ENCODE results near the gene MRPL20. TPM values are rescaled to one million over a fixed set of nuclear protein-coding genes. Genes with fewer than 3 reads are reported as not detected.
"Not testable (repeated sequence)": the region's sequence is repeated elsewhere in the genome, so short reads cannot be mapped to it uniquely, and the experiment has no call there.

Gene MRPL20
- total RNA-seq, 2 donors from 2014 or later, result 82.1 to 96.7 TPM

- DNase-seq, result peak in 1 of 2 donors; percentile 28
- no peak for ATAC-seq
- intact Hi-C loops (cut with DNase I, micrococcal nuclease), result no loop called here
Observed at GRCh38 chr1:1397839-1398523, 9.1 kb downstream of the MRPL20 start.

- DNase-seq (no peak), ATAC-seq (no peak)
- intact Hi-C loops (cut with DNase I, micrococcal nuclease), result no loop called here
Observed at GRCh38 chr1:1395166-1395565, 11.9 kb downstream of the MRPL20 start.

GRCh38 chr1:1394116-1394515, 13.0 kb downstream of the MRPL20 start:
- ATAC-seq (no peak), DNase-seq (no peak)
- intact Hi-C loops (cut with DNase I, micrococcal nuclease), result no loop called here

GRCh38 chr1:1393428-1393827, 13.7 kb downstream of the MRPL20 start:
- no peak for DNase-seq
- intact Hi-C loops (cut with DNase I, micrococcal nuclease), result no loop called here
- no peak for ATAC-seq

- intact Hi-C loops (cut with DNase I, micrococcal nuclease), result no loop called here
- no peak for DNase-seq
- ATAC-seq, result no peak
Observed at GRCh38 chr1:1393014-1393413, 14.1 kb downstream of the MRPL20 start.

- ATAC-seq (no peak), DNase-seq (no peak)
- intact Hi-C loops (cut with DNase I, micrococcal nuclease), result no loop called here
Observed at GRCh38 chr1:1391225-1391624, 15.9 kb downstream of the MRPL20 start.

GRCh38 chr1:1390675-1391074, 16.4 kb downstream of the MRPL20 start:
- intact Hi-C loops (cut with DNase I, micrococcal nuclease), result no loop called here
- DNase-seq (no peak), ATAC-seq (no peak)

- DNase-seq (no peak), ATAC-seq (no peak)
- intact Hi-C loops (cut with DNase I, micrococcal nuclease), result no loop called here
Observed at GRCh38 chr1:1388078-1388472, 19.0 kb downstream of the MRPL20 start.

GRCh38 chr1:1387098-1388077, 19.7 kb downstream of the MRPL20 start:
- DNase-seq, result no peak
- intact Hi-C loops (cut with DNase I, micrococcal nuclease), result no loop called here
- peak; percentile 13 for ATAC-seq

- DNase-seq (no peak), ATAC-seq (no peak)
- intact Hi-C loops (cut with DNase I, micrococcal nuclease), result no loop called here
Observed at GRCh38 chr1:1385931-1386330, 21.2 kb downstream of the MRPL20 start.

- ATAC-seq; intact Hi-C loops (cut with DNase I, micrococcal nuclease); DNase-seq: not testable (repeated sequence)
Observed at GRCh38 chr1:1385339-1385738, 21.8 kb downstream of the MRPL20 start.

- intact Hi-C loops (cut with DNase I, micrococcal nuclease), result no loop called here
- no peak for ATAC-seq
- no peak for DNase-seq
Observed at GRCh38 chr1:1381294-1381693, 25.8 kb downstream of the MRPL20 start.

GRCh38 chr1:1380860-1381259, 26.2 kb downstream of the MRPL20 start:
- DNase-seq, result no peak
- intact Hi-C loops (cut with DNase I, micrococcal nuclease), result no loop called here
- no peak for ATAC-seq

GRCh38 chr1:1377540-1378205, 29.4 kb downstream of the MRPL20 start:
- intact Hi-C loops (cut with DNase I, micrococcal nuclease), result no loop called here
- ATAC-seq (no peak), DNase-seq (no peak)

- DNase-seq, result no peak
- ATAC-seq, result no peak
- intact Hi-C loops (cut with DNase I, micrococcal nuclease), result no loop called here
Observed at GRCh38 chr1:1376551-1377226, 30.4 kb downstream of the MRPL20 start.

- intact Hi-C loops (cut with DNase I, micrococcal nuclease), result no loop called here
- DNase-seq (peak; percentile 97 to 99), ATAC-seq (peak; percentile 90)
Observed at GRCh38 chr1:1374929-1375662, 32.0 kb downstream of the MRPL20 start, which contains the start of gene AURKAIP1. TSS of gene AURKAIP1 (minus strand) at chr1:1375207. CDS start at chr1:1374756, 451 bp downstream.

- DNase-seq (peak in 1 of 2 donors; percentile 54), ATAC-seq (peak; percentile 15)
- intact Hi-C loops (cut with DNase I, micrococcal nuclease), result no loop called here
Observed at GRCh38 chr1:1374589-1374928, 32.5 kb downstream of the MRPL20 start.

- DNase-seq (peak in 1 of 2 donors; percentile 25), ATAC-seq (no peak)
- intact Hi-C loops (cut with DNase I, micrococcal nuclease), result no loop called here
Observed at GRCh38 chr1:1373815-1374588, 33.1 kb downstream of the MRPL20 start.

All from left colon (tissue), 2 donors.